GM12874 (cell line): ENCODE results near the gene PIAS2.

Source experiments
- TF ChIP-seq, protein P1 (sequence below): IDR thresholded peaks from 2 replicates; pipeline ENCODE4 v1.5.1; 2011; ENCODE audit warnings: low read depth, mild to moderate bottlenecking, control low read depth, low read length, moderate library complexity; ENCODE audit not compliant: insufficient read depth

Gene PIAS2

DNA sequence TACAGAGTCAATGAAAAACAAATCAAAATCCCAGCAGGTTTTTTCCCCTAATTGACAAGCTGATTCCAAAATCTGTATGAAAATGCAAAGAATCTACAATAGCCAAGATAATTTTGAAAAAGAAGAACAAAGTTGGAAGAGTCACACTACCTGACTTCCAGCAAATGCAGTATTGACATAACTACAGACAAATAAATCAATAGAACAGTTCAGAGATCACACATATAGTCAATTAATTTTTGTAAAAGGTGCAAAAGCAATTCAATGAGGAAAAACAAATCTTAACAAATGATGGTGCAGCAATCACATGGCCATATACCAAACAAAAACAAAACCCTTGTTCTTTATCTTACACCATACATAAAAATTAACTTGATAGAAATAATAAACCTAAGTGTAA lies 85.9 kb downstream of the PIAS2 start:
- TF ChIP-seq, protein P1, sequence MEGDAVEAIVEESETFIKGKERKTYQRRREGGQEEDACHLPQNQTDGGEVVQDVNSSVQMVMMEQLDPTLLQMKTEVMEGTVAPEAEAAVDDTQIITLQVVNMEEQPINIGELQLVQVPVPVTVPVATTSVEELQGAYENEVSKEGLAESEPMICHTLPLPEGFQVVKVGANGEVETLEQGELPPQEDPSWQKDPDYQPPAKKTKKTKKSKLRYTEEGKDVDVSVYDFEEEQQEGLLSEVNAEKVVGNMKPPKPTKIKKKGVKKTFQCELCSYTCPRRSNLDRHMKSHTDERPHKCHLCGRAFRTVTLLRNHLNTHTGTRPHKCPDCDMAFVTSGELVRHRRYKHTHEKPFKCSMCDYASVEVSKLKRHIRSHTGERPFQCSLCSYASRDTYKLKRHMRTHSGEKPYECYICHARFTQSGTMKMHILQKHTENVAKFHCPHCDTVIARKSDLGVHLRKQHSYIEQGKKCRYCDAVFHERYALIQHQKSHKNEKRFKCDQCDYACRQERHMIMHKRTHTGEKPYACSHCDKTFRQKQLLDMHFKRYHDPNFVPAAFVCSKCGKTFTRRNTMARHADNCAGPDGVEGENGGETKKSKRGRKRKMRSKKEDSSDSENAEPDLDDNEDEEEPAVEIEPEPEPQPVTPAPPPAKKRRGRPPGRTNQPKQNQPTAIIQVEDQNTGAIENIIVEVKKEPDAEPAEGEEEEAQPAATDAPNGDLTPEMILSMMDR: no peak

DNA sequence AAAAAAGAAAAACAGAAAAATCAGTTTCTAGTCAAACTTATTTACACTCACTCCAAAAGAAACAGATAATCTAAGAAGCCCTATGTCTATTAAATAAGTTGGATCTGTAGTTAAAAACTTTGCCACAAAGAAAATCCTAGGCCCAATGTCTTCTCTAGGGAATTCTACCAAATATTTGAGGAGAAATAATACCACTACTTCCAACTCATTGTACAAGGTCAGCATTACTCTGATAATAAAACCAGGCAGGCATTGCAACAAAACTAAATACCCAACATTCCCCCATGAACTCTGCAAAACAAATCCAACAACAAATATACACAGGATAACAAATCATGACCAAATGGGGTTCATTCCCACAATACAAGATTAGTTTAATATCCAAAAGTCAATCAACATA lies 86.7 kb downstream of the PIAS2 start:
- TF ChIP-seq, protein P1: no peak

DNA sequence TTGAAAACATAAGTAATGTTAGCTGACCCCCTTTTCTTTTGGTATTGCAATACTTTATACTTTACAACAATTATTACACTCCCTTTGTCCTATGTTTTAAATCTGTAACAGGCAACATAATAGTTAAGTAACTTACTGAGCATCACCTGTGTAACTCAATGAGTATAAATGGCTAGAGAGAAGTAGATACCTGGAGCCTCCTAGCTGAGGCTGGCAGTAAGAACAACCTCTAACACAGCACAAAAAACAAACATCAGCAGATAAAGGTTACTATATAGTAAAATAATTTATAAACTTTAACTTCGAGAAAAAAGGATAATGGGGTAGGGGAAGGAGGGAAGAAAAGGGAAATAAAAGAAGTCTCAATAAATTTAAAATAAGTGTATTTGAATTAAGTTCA lies 87.4 kb downstream of the PIAS2 start:
- TF ChIP-seq, protein P1: no peak

DNA sequence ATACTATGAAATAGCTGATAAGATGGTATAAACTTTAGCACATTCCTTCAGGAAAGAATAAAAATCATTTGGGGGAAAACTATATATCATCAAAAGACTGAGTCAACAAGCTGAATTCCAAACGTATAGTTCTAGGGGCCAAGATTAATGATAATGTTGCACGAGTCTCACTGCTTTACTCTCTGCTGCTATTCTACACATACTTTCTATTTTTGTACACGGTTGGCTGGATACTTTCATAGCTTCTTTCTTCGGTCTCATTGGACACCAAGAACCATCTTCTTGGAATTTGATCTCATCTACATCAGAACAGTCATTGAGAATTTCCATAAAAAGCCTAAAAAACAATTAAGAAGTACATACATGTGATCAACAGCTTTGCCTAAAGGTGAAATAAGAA lies 87.8 kb downstream of the PIAS2 start:
- TF ChIP-seq, protein P1: no peak

DNA sequence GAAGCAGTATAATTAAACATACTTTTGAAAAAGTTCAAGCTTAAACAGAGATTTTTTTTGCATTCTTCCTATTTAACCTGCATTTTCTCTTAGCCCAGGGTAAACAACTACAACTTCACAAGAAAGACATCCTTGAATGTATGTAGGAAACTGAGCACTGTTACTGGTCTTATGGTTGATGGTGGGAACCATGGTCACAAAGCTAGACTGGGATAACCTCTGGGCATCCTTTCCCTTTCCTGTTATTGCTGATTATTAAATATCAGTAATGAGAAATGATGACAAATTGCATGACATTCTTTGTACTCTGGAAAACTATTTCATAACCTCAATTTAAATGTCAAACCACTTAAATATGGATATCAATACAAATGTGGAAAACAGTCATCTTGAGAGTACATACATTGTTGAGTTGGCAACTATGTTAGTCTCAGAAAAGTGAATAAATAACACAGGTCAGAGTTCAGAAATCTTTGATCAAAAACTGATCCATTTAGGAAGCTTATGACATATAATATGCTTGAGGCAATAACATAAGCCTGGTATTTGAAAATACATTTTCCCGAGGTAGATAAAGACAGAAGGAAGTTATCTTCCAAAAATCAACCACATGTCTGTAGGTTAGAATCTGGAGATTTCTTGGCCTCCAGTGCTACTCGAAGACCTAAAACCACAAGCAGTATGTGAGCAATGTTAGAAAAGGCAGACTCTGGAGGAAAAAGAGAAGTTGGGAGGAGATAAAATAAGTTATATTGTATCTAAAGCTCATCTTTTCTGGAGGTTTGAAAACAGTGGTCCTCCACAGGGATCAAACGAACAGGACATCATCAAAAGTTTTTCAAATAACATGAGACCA lies 95.2 kb downstream of the PIAS2 start:
- TF ChIP-seq, protein P1: no peak

DNA sequence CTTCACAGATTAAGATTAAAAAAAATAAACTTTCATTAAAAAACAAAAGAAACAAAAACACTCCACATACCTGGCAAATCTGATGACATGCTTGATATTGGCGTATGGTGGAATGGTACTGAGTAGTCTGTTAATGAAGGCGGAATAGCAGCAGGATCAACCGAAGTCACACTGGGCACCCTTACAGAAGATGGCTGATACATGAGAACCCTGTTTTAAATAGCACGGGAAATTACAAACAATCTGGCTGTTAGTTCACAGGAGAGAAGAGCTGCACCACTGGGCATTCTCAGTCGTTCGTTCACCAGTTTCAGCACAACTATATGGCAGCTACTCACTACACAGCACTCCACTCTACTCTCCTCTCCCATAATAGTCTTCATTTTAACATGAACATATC lies 96.4 kb downstream of the PIAS2 start:
- TF ChIP-seq, protein P1: no peak

DNA sequence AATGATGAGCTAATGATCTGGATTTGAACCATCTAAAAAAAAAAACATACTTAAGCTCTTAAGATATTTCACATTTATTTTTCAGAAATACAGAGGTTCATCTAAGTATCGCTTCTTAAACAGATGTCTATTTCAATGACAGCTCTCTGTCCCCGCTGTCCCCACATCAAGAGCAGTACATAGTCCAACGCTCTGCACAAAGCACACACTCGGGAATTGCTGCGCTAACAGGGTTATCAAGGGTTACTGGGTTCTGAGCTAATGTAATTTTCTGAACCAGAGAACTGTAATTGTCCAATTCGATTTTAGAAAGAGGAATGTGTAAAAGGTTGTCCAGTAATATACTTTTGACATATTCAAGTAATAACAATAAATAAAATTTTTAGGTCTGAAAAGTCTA lies 101.6 kb downstream of the PIAS2 start:
- TF ChIP-seq, protein P1: no peak
